Hepatocyte (in vitro differentiated cells): ENCODE data around the gene GRK5. TPM values are rescaled to one million over a fixed set of nuclear protein-coding genes. Genes with fewer than 3 reads are reported as not detected.

Experiments used
- DNase-seq: peaks from one replicate; pipeline ENCODE4 v3.0.0-alpha.2; 2016; ENCODE audit warnings: low spot score
- H2AFZ ChIP-seq: fragments of 200-600 bp; sonication (generic); 2 replicates; pipeline ENCODE4 v1.6.0; 2016; ENCODE audit warnings: antibody characterized with exemption, mild to moderate bottlenecking
- H3K27ac ChIP-seq: fragments of 200-600 bp; sonication (generic); 2 replicates; pipeline ENCODE4 v1.5.1; 2016; ENCODE audit warnings: mild to moderate bottlenecking
- H3K27me3 ChIP-seq: fragments of 200-600 bp; sonication (generic); 2 replicates; pipeline ENCODE4 v1.6.1; 2016
- H3K36me3 ChIP-seq: fragments of 200-600 bp; sonication (generic); replicated peaks from 2 replicates; pipeline ENCODE4 v1.5.1; 2016; ENCODE audit warnings: low read depth; ENCODE audit not compliant: insufficient read depth
- H3K4me1 ChIP-seq: fragments of 200-600 bp; sonication (generic); 2 replicates; pipeline ENCODE4 v1.5.1; 2016; ENCODE audit warnings: mild to moderate bottlenecking, moderate library complexity; ENCODE audit not compliant: insufficient read depth
- H3K4me2 ChIP-seq: fragments of 200-600 bp; sonication (generic); 2 replicates; pipeline ENCODE4 v1.6.0; 2016
- H3K4me3 ChIP-seq: fragments of 200-600 bp; sonication (generic); 2 replicates; pipeline ENCODE4 v1.5.1; 2016; ENCODE audit warnings: mild to moderate bottlenecking
- H3K79me2 ChIP-seq: fragments of 200-600 bp; sonication (generic); 2 replicates; pipeline ENCODE4 v1.6.0; 2017; ENCODE audit warnings: mild to moderate bottlenecking
- H3K9me2 ChIP-seq: fragments of 200-600 bp; sonication (generic); replicated peaks from 2 replicates; pipeline ENCODE4 v1.6.0; 2017; ENCODE audit warnings: mild to moderate bottlenecking; ENCODE audit not compliant: insufficient read depth
- H3K9me3 ChIP-seq: fragments of 200-600 bp; sonication (generic); 2 replicates; pipeline ENCODE4 v1.5.1; 2016; ENCODE audit warnings: low read depth, mild to moderate bottlenecking
- H4K20me1 ChIP-seq: fragments of 200-600 bp; sonication (generic); 2 replicates; pipeline ENCODE4 v1.6.0; 2016; ENCODE audit warnings: mild to moderate bottlenecking; ENCODE audit not compliant: insufficient read depth, poor library complexity, severe bottlenecking
- CTCF ChIP-seq: fragments of 200-600 bp; sonication (generic); IDR thresholded peaks from 2 replicates; pipeline ENCODE4 v1.5.1; 2016; ENCODE audit warnings: antibody characterized with exemption, mild to moderate bottlenecking; ENCODE audit not compliant: poor library complexity
- EZH2 ChIP-seq: fragments of 200-600 bp; sonication (generic); IDR thresholded peaks from 2 replicates; pipeline ENCODE4 v1.6.1; 2016; ENCODE audit warnings: antibody characterized with exemption, mild to moderate bottlenecking, borderline replicate concordance
- EZH2phosphoT487 ChIP-seq: fragments of 200-600 bp; sonication (generic); IDR thresholded peaks from one replicate; pipeline ENCODE4 v1.6.1; 2018; ENCODE audit warnings: antibody characterized with exemption, mild to moderate bottlenecking, low read depth, moderate library complexity; ENCODE audit not compliant: unreplicated experiment, severe bottlenecking
- WGBS: methylation state at CpG from one replicate; pipeline ENCODE4 v1.1.6; 2016; ENCODE audit warnings: low lambda C conversion rate; ENCODE audit errors: missing lambda C conversion rate; 5-methylcytosine and 5-hydroxymethylcytosine counted together
- polyA plus RNA-seq: library from polyadenylated mRNA; unstranded; fragments of >200 nt; fragmentation: Nextera tagmentation; extraction: Ambion mirVana; gene quantifications from 2 replicates; pipeline ENCODE4 v1.2.1, GENCODE V29; 2016
- total RNA-seq: library from RNA; depleted of rRNA; stranded (reverse); fragments of >200 nt; gene quantifications from 2 replicates; pipeline ENCODE4 v1.2.3, GENCODE V29; 2014

The GRK5 gene
- total and polyA plus RNA-seq, 2 experiments from 2014 or later: 7.6 to 19.9 TPM

DNA sequence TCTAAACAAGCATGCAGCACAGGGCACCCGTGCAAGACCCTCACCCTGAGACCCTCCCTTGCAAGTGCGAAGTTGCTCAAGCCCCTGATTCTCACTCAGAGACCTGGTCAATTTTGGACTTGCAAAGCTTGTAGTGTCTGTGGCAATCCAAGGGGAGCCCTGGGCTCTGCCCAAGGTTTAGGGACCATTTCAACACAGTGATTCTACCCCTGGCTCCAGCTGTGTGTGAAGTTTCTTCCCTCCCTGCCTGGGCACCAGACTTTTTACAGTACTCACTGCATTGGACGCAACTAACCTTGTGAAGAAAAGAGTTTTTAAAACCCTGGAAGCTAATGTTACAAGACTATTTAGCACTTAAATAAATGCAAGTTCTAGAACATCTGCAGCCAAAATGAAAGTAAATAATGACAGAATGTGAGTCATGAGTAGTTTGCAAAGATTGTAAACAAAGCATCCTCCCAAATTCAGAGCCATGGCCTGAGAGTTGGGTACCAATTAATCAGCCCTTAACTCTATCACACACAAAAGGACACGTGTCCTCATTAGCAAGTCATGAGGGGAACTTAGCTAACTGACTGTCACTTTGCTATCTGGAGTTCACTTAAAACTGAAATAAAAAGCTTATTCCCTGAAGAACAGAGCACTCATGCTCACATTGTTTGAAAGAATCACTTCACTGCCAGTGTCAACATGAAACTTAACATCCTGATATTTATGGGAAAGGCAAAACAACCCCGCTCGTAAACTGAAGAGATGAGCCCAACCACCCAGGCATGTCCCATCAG is 287.1 kb downstream of the GRK5 start:
- Histone ChIP-seq H3K79me2 (no peaks in the 10 kb centered on the region), H3K9me3 (no peaks in the 10 kb centered on the region), H3K27ac (no peak overlapping the region), H3K36me3 (no peaks in the 10 kb centered on the region), H3K4me2 (no peak overlapping the region), H2AFZ (no peak overlapping the region), H3K27me3 (no peaks in the 10 kb centered on the region), H4K20me1 (no peaks in the 10 kb centered on the region), H3K4me3 (no peak overlapping the region), H3K4me1 (peaks cover 6% of the 10 kb centered on the region), H3K9me2 (no peaks in the 10 kb centered on the region)
- no peak for DNase-seq
- TF ChIP-seq EZH2 (no peak), CTCF (no peak), EZH2phosphoT487 (no peak)
- 56% methylated on average over 6 of the region's 6 CpGs for WGBS

DNA sequence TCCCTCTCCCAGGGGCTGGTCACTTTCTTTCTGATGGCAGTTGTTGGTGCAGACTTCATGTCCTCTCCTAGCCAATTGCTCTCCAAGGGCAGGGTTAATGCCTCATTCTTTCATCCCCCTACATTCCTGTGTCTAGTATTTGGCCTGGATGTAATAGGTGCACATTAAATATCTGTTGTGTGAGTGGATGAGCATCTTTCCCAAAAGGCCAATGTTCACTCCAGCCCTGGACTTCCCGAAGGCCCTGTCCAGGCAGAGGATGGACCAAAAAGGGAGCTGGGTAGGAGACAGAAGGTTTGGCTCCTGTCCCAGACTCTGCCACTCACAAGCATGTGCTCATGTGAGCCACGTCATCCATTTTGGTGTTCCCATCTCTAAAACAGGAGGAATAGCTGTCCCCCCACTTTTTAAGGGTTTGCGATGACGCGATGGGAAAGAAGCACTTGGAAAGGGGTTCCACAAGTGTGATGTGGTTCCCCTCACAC is 287.7 kb downstream of the GRK5 start:
- 98% methylated on average over 5 of the region's 5 CpGs for WGBS
- no peak for DNase-seq
- no peak overlapping the region for H3K4me2 ChIP-seq
- no peaks in the 10 kb centered on the region for H4K20me1 ChIP-seq
- H3K4me3 ChIP-seq: no peak overlapping the region
- H2AFZ ChIP-seq: no peak overlapping the region
- H3K27ac ChIP-seq: no peak overlapping the region
- TF ChIP-seq CTCF (no peak), EZH2 (no peak), EZH2phosphoT487 (no peak)
- no peaks in the 10 kb centered on the region for H3K36me3 ChIP-seq
- no peaks in the 10 kb centered on the region for H3K79me2 ChIP-seq
- H3K4me1 ChIP-seq: peaks cover 11% of the 10 kb centered on the region
- no peaks in the 10 kb centered on the region for H3K9me2 ChIP-seq
- no peaks in the 10 kb centered on the region for H3K9me3 ChIP-seq
- no peaks in the 10 kb centered on the region for H3K27me3 ChIP-seq

DNA sequence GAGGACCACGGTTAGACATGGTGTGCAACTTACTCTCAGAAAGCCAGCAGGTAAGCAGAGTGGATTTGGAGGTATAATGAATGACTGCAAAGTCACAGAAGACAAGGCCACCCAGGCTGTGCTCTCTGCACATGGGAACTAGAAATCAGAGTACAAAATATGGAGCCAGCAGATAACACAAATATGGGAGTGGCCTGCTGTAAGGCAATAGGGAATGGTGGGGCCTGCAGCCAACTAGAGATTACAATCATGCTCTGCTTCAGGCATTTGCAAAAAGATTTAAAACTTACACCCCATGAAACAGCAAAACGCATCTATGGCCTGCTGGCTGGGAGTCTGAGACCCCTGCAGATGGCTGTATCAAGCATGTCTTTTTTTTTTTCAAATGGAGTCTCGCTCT is 288.2 kb downstream of the GRK5 start:
- Histone ChIP-seq H3K27me3 (no peaks in the 10 kb centered on the region), H3K9me3 (no peaks in the 10 kb centered on the region), H2AFZ (no peak overlapping the region), H3K4me2 (no peak overlapping the region), H3K4me1 (peaks cover 11% of the 10 kb centered on the region), H3K79me2 (no peaks in the 10 kb centered on the region), H3K9me2 (no peaks in the 10 kb centered on the region), H3K4me3 (no peak overlapping the region), H3K36me3 (no peaks in the 10 kb centered on the region), H4K20me1 (no peaks in the 10 kb centered on the region), H3K27ac (no peak overlapping the region)
- 95% methylated on average over 3 of the region's 3 CpGs for WGBS
- no peak for TF ChIP-seq EZH2phosphoT487
- no peak for DNase-seq

DNA sequence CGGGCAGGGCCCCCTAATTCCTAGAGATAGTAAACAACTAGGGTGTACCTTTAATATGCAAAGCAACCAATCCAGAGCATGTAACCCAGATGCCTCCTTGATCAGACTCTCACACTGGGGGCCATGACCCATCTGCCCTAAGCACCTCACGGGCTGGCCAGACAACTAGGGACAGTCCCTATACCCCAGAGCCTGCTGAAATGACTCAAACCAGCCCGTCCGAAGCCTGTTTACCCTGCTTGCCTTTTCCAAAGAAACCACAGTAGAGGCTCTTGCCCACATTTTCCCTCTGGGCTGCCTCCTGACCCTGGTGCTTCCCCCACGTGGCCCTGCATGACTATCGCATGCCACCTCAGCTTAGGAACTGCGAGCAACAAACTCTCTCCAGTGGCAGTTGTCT is 288.9 kb downstream of the GRK5 start:
- H3K4me2 ChIP-seq: no peak overlapping the region
- no peak overlapping the region for H2AFZ ChIP-seq
- TF ChIP-seq EZH2: no peak
- no peak overlapping the region for H3K27ac ChIP-seq
- H3K79me2 ChIP-seq: no peaks in the 10 kb centered on the region
- WGBS: 79% methylated on average over 7 of the region's 7 CpGs
- H3K36me3 ChIP-seq: no peaks in the 10 kb centered on the region
- no peaks in the 10 kb centered on the region for H3K9me2 ChIP-seq
- no peak overlapping the region for H3K4me3 ChIP-seq
- no peak for DNase-seq
- H3K4me1 ChIP-seq: peaks cover 11% of the 10 kb centered on the region
- no peaks in the 10 kb centered on the region for H4K20me1 ChIP-seq
- H3K27me3 ChIP-seq: no peaks in the 10 kb centered on the region
- H3K9me3 ChIP-seq: no peaks in the 10 kb centered on the region
